Measurements from ENCODE around the gene RLN1.

Gene RLN1

DNA sequence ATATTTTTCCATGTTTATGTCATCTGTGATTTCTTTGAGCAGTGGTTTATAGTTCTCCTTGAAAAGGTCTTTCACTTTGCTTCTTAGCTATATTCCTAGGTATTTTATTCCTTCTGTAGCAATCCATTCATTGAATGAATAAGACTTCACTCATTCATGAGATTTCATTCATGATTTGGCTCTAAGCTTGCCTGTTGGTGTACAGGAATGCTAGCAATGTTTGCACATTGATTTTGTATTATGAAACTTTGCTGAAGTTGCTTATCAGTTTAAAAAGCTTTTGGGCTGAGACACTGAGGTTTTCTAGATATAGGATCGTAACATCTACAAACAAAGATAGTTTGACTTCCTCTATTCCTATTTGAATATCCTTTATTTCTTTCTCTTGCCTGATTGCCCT lies 51.1 kb downstream of the RLN1 start:
- ChIA-PET POLR2A (no interaction called here), CTCF (no interaction called here)
- no peak for TF ChIP-seq HDGF (IDR thresholded peaks at IDR 0.05; ENCODE audit: borderline replicate concordance)
- no peak for TF ChIP-seq NFRKB (IDR thresholded peaks at IDR 0.05)
- TF ChIP-seq FOXM1 (IDR thresholded peaks at IDR 0.05; ENCODE audit: borderline replicate concordance): no peak
- no peak for TF ChIP-seq ZNF384 (IDR thresholded peaks at IDR 0.05)
- no peak for TF ChIP-seq CTBP1 (IDR thresholded peaks at IDR 0.05; ENCODE audit: borderline replicate concordance)
- no peak for TF ChIP-seq FOXK2 (IDR thresholded peaks at IDR 0.05)
- TF ChIP-seq ELF4 (IDR thresholded peaks at IDR 0.05): no peak
- TF ChIP-seq, protein P1, sequence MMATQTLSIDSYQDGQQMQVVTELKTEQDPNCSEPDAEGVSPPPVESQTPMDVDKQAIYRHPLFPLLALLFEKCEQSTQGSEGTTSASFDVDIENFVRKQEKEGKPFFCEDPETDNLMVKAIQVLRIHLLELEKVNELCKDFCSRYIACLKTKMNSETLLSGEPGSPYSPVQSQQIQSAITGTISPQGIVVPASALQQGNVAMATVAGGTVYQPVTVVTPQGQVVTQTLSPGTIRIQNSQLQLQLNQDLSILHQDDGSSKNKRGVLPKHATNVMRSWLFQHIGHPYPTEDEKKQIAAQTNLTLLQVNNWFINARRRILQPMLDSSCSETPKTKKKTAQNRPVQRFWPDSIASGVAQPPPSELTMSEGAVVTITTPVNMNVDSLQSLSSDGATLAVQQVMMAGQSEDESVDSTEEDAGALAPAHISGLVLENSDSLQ (IDR thresholded peaks at IDR 0.05): no peak
- TF ChIP-seq SP1 (IDR thresholded peaks at IDR 0.05): no peak
- TF ChIP-seq ARNT (IDR thresholded peaks at IDR 0.05): no peak
- no peak for TF ChIP-seq FOXA1 (IDR thresholded peaks at IDR 0.05)
- no peak for TF ChIP-seq BHLHE40 (IDR thresholded peaks at IDR 0.05; ENCODE audit: borderline replicate concordance)
- no peak for TF ChIP-seq L3MBTL2 (conservative IDR thresholded peaks at IDR 0.05)
- DNase-seq (ENCODE audit: extremely low spot score): no peak

DNA sequence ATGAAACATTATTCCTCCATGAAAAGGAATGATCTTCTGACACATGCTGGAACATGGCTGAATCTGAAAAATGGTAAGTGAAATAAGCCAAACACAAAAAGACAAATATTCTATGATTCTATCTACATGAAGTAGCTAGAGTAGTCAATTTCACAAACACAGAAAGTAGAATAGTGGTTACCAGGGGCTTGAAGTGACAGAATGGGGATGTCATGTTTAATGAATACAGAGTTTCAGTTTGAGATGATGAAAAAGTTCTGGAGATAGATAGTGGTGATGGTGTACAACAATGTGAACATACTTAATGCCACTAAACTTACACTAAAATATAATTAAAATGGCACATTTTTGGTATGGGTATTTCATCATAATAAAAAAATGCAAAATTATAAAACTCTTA lies 53.4 kb downstream of the RLN1 start:
- TF ChIP-seq SP1 (IDR thresholded peaks at IDR 0.05) (no peak), HDGF (IDR thresholded peaks at IDR 0.05; ENCODE audit: borderline replicate concordance) (no peak), SUZ12 (IDR thresholded peaks at IDR 0.05) (no peak), LEF1 (IDR thresholded peaks at IDR 0.05; ENCODE audit: borderline replicate concordance) (no peak), FOXM1 (IDR thresholded peaks at IDR 0.05; ENCODE audit: borderline replicate concordance) (no peak), FOXK2 (IDR thresholded peaks at IDR 0.05) (no peak), NFRKB (IDR thresholded peaks at IDR 0.05) (no peak), ZNF384 (IDR thresholded peaks at IDR 0.05) (no peak), CTBP1 (IDR thresholded peaks at IDR 0.05; ENCODE audit: borderline replicate concordance) (no peak), ARNT (IDR thresholded peaks at IDR 0.05) (no peak), TARDBP (IDR thresholded peaks at IDR 0.05) (no peak), BHLHE40 (IDR thresholded peaks at IDR 0.05; ENCODE audit: borderline replicate concordance) (no peak), L3MBTL2 (conservative IDR thresholded peaks at IDR 0.05) (no peak), FOXA1 (IDR thresholded peaks at IDR 0.05) (no peak), ELF4 (IDR thresholded peaks at IDR 0.05) (no peak)
- TF ChIP-seq, protein P1 (IDR thresholded peaks at IDR 0.05): no peak
- DNase-seq (ENCODE audit: extremely low spot score): no peak
- ChIA-PET POLR2A (no interaction called here), CTCF (no interaction called here)
